Loucy (cell line): Measurements from ENCODE around the gene COMMD1.

Experiments
- H2AFZ ChIP-seq: fragments of 200-600 bp; sonication (generic); 2 replicates; pipeline ENCODE4 v1.6.0; 2016; ENCODE audit warnings: antibody characterized with exemption, mild to moderate bottlenecking, low read length, moderate library complexity
- H3F3A ChIP-seq: fragments of 200-600 bp; 2 replicates; pipeline ENCODE4 v1.6.0; 2016; ENCODE audit warnings: antibody characterized with exemption, low read depth, mild to moderate bottlenecking
- H3K27me3 ChIP-seq: fragments of 200-600 bp; sonication (generic); 2 replicates; pipeline ENCODE4 v1.6.1; 2014; ENCODE audit warnings: low read length, mild to moderate bottlenecking; ENCODE audit not compliant: insufficient read depth, poor library complexity, severe bottlenecking
- H3K36me3 ChIP-seq: fragments of 200-600 bp; sonication (generic); 2 replicates; pipeline ENCODE4 v1.6.1; 2016; ENCODE audit warnings: low read length; ENCODE audit not compliant: insufficient read depth
- H3K4me1 ChIP-seq: fragments of 200-600 bp; sonication (generic); 2 replicates; pipeline ENCODE4 v1.5.1; 2014; ENCODE audit warnings: low read length, mild to moderate bottlenecking; ENCODE audit not compliant: insufficient read depth, poor library complexity, severe bottlenecking
- H3K4me2 ChIP-seq: fragments of 200-600 bp; sonication (generic); 2 replicates; pipeline ENCODE4 v1.6.0; 2014; ENCODE audit warnings: antibody characterized with exemption, low read length, low read depth, mild to moderate bottlenecking; ENCODE audit not compliant: poor library complexity, severe bottlenecking
- H3K4me3 ChIP-seq: fragments of 200-600 bp; sonication (generic); 2 replicates; pipeline ENCODE4 v1.5.1; 2014; ENCODE audit warnings: low read length, mild to moderate bottlenecking, mixed read lengths; ENCODE audit not compliant: poor library complexity, severe bottlenecking
- H3K79me2 ChIP-seq: fragments of 200-600 bp; sonication (generic); 2 replicates; pipeline ENCODE4 v1.6.1; 2014; ENCODE audit warnings: low read length; ENCODE audit not compliant: insufficient read depth
- H3K9ac ChIP-seq: fragments of 200-600 bp; sonication (generic); 2 replicates; pipeline ENCODE4 v1.6.0; 2014; ENCODE audit warnings: mild to moderate bottlenecking, low read depth, low read length, moderate library complexity; ENCODE audit not compliant: poor library complexity, severe bottlenecking
- H3K9me2 ChIP-seq: fragments of 200-600 bp; sonication (generic); replicated peaks from 2 replicates; pipeline ENCODE4 v1.6.1; 2016; ENCODE audit warnings: low read depth, low read length, mixed read lengths
- H3K9me3 ChIP-seq: fragments of 200-600 bp; sonication (generic); 2 replicates; pipeline ENCODE4 v1.6.1; 2014; ENCODE audit warnings: mild to moderate bottlenecking, antibody characterized with exemption, low read length, low read depth; ENCODE audit not compliant: insufficient read depth
- H4K20me1 ChIP-seq: fragments of 200-600 bp; sonication (generic); 2 replicates; pipeline ENCODE4 v1.6.0; 2014; ENCODE audit warnings: antibody characterized with exemption, low read length, mild to moderate bottlenecking; ENCODE audit not compliant: insufficient read depth, poor library complexity, severe bottlenecking
- EZH2phosphoT487 ChIP-seq: fragments of 200-600 bp; IDR thresholded peaks from 2 replicates; pipeline ENCODE4 v1.6.1; 2018; ENCODE audit warnings: antibody characterized with exemption, mild to moderate bottlenecking, moderate library complexity, borderline replicate concordance
- TF ChIP-seq, protein P1 (sequence below): fragments of 200-600 bp; sonication (generic); conservative IDR thresholded peaks from 2 replicates; pipeline ENCODE4 v1.5.1; 2014; ENCODE audit warnings: mild to moderate bottlenecking, antibody characterized with exemption, low read length

Gene COMMD1

DNA sequence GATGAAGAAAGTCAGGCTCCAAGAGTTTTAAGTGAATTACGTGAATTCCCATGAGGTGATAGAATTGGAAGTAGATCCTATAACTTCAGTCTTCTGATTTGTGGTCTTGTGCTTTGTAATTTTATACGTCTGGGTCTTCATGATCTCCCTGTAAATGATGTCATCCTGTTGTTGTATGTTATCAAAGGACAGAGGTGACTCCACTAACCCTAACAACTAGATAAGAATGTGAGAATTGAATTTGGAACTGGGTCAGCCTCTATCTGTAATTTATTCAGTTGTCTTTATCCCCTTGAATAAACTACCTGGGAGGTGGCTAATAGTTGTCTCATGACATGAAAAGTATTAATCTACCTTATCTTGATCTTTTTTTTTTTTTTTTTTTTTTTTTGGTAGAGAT lies 204.1 kb downstream of the COMMD1 start:
- Histone ChIP-seq H3K27me3 (no peaks in the 10 kb centered on the region), H3K9me2 (no peaks in the 10 kb centered on the region), H3K4me2 (no peak overlapping the region), H3K4me1 (peaks cover 61% of the 10 kb centered on the region), H3K79me2 (peaks cover 54% of the 10 kb centered on the region; the same call in 1 of the 2 replicates), H4K20me1 (no peaks in the 10 kb centered on the region), H3K36me3 (no peaks in the 10 kb centered on the region), H3F3A (no peaks in the 10 kb centered on the region), H3K4me3 (no peak overlapping the region), H3K9me3 (no peaks in the 10 kb centered on the region), H2AFZ (no peak overlapping the region), H3K9ac (no peak overlapping the region)
- TF ChIP-seq, protein P1, sequence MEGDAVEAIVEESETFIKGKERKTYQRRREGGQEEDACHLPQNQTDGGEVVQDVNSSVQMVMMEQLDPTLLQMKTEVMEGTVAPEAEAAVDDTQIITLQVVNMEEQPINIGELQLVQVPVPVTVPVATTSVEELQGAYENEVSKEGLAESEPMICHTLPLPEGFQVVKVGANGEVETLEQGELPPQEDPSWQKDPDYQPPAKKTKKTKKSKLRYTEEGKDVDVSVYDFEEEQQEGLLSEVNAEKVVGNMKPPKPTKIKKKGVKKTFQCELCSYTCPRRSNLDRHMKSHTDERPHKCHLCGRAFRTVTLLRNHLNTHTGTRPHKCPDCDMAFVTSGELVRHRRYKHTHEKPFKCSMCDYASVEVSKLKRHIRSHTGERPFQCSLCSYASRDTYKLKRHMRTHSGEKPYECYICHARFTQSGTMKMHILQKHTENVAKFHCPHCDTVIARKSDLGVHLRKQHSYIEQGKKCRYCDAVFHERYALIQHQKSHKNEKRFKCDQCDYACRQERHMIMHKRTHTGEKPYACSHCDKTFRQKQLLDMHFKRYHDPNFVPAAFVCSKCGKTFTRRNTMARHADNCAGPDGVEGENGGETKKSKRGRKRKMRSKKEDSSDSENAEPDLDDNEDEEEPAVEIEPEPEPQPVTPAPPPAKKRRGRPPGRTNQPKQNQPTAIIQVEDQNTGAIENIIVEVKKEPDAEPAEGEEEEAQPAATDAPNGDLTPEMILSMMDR: no peak
- TF ChIP-seq EZH2phosphoT487: no peak

DNA sequence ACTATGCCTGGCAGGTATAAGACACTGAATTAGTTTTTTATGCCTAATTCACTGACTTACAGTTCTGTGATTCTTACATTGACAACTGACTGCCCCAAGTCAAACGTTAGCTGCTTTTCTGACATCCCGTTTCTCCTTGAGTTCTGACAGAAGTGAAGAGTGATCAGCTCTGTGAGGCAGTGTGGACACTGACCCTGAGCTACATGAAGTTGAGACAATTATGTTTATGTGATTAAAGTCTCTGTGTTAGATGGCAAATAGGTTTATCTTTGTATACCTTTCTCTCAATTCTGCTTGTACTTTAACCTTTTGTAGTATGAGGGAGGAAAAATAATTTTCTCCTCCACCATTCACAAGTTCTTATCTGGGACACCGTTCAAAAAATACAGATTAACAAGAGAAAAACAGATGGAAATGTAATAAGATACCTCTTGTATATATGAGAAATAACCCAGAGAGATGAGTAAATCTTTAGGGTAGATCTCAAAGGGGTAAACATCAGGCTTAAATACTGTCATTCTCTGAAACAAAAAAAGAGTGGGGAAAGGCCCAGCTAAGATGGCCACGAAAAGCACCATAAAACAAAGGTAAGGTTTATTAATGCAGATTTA lies 205.0 kb downstream of the COMMD1 start:
- H3F3A ChIP-seq: no peaks in the 10 kb centered on the region

DNA sequence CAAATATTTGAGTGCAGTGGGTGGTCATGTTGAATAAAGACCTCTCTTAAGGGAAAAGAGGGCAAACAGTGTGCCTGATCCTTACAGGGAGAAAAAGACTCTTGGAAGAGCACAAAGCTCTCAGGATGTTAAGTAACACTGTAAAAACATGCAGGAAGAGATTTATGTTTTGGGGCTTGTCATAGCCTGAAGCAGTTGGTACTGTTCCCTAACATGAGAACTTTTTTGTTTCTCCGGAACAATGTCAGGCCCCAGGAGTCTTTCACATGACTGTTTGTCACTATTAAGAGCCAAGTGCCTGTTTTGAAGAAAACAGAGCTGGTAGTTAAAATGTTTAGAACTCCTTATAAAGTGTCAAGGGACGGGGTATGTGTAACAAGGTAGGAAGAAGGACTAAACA lies 206.7 kb downstream of the COMMD1 start:
- Histone ChIP-seq H3K36me3 (no peaks in the 10 kb centered on the region), H3K4me2 (peak overlapping the region; percentile 4), H3K9me2 (no peaks in the 10 kb centered on the region), H3K4me3 (no peak overlapping the region), H3K27me3 (no peaks in the 10 kb centered on the region), H2AFZ (no peak overlapping the region), H3K79me2 (peaks cover 64% of the 10 kb centered on the region), H4K20me1 (no peaks in the 10 kb centered on the region), H3F3A (no peaks in the 10 kb centered on the region), H3K4me1 (peaks cover 68% of the 10 kb centered on the region), H3K9ac (peak overlapping the region; percentile 34), H3K9me3 (no peaks in the 10 kb centered on the region)
- no peak for TF ChIP-seq EZH2phosphoT487
- TF ChIP-seq, protein P1: no peak

More for the DNA sequence above, 205.0 kb downstream of the COMMD1 start:
- Histone ChIP-seq H3K9ac (no peak overlapping the region), H3K4me2 (no peak overlapping the region), H3K79me2 (peaks cover 64% of the 10 kb centered on the region), H3K27me3 (no peaks in the 10 kb centered on the region), H3K9me2 (no peaks in the 10 kb centered on the region), H3K4me3 (no peak overlapping the region), H4K20me1 (no peaks in the 10 kb centered on the region), H3K9me3 (no peaks in the 10 kb centered on the region), H3K4me1 (peaks cover 71% of the 10 kb centered on the region), H3K36me3 (no peaks in the 10 kb centered on the region), H2AFZ (no peak overlapping the region)
- TF ChIP-seq, protein P1: no peak
- no peak for TF ChIP-seq EZH2phosphoT487
